GM19372 (cell line): ENCODE results near the gene SERPINA3.
"Not testable (repeated sequence)": the region's sequence is repeated elsewhere in the genome, so short reads cannot be mapped to it uniquely, and the experiment has no call there.

Experiments
- ATAC-seq: cut with Tn5 transposase; IDR thresholded peaks from one replicate; pipeline ENCODE4 v1.9.1; 2021; ENCODE audit warnings: mild to moderate bottlenecking, low read depth, moderate library complexity; ENCODE audit not compliant: unreplicated experiment

The SERPINA3 gene

DNA sequence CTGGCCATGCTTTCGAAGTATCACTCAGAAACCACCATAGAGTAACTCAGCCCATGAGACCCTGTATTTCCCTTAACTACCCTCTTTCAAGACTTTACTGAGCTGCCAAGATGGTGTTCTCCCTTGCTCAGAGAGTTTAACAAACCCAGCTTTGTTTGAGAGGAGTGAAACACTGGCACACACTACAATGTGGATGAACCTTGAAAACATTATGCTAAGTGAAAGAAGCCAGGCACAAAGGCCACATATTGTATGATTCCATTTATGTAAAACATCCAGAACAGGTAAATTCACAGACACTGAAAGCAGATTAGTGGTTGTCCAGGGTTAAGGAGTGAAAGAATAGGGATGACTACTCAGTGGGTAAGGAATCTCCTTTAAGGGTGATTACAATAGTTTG lies 18.9 kb downstream of the SERPINA3 start:
- no peak for ATAC-seq

DNA sequence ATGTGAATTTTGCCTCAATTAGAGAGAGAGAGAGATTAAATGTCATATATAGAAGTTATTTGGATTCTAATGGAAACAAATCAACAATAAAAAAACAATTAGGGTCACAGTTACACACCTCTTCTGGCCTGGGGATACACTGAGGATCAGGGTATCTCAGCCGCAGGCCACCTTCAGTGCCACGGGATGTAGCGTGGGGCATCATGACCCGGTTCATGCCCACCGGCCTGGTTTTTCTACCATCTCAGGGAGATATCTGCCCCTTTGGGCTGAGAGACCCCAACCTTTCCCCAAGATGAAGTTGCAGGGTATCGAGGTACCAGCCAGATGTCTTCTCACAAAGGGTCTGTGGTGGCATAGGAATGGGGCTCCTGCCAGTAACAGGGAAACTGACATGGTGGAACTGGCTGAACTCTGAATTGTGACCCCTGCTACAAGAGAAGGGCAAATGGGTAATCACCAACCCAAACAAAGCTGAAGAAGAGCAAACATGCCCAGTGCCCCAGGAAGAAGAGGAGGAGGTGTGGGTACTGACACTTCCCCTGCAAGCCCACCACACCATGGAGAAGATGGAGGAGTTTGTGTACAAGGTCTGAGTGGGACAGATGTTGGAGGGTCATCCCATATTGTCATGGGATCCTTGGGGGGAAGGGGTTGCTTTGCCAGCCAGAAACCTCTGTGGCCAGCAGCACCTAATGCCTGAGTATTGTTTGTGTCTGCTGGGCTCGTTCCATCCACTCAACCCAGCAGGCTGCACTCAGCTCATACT lies 19.5 kb downstream of the SERPINA3 start:
- ATAC-seq: no peak

DNA sequence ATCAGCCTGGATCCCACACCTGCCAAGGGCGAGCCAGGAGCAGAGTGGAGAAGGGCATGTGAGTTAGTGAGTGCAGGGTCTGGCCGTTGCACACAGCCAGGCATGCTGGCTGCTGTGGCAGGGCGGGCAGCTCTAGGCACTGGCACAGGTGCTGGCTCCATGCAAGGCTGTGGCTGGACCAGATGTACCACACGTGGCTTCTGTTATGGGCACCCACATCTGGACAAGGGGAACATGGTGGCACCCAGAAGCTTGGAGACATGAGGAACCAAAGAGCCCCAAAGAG lies 20.1 kb downstream of the SERPINA3 start:
- no peak for ATAC-seq

DNA sequence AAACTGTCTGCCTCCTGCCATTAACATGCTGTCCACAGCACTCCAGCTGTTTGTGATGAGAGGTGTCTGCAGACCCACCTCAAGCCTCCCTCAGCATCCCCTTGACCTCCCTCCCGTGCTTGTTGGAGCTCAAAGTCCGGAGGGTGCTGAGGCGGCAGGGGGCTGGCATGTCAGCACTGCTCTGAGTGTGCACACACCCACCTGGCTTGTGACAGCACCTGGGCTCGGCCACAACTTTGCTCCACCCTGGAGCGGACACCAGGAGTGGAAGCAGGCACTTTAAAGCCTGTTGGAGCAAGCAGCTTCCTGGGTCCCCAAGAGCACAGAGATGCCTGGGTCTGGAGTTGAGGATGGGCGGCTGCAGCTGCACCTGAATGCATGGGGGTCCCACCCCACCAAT lies 20.9 kb downstream of the SERPINA3 start:
- no peak for ATAC-seq

DNA sequence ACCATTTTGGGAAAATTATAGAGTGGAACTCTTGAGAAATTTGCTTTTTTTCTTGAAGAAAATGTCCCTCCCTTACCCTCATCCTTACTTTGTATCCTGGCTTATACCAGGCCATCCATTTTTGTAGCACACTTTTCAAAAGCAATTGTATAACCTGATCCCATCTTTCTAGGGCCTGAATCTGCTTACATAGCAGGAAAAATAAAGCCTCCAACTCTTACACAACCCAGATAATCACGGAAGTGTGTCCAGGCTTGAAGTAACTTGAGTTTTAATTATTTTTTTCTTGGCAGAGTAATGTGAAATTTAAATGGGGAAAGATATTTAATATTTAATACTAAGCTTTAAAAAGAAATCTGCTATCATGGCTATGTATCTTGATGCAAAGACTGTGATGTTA lies 23.0 kb downstream of the SERPINA3 start:
- ATAC-seq: no peak

DNA sequence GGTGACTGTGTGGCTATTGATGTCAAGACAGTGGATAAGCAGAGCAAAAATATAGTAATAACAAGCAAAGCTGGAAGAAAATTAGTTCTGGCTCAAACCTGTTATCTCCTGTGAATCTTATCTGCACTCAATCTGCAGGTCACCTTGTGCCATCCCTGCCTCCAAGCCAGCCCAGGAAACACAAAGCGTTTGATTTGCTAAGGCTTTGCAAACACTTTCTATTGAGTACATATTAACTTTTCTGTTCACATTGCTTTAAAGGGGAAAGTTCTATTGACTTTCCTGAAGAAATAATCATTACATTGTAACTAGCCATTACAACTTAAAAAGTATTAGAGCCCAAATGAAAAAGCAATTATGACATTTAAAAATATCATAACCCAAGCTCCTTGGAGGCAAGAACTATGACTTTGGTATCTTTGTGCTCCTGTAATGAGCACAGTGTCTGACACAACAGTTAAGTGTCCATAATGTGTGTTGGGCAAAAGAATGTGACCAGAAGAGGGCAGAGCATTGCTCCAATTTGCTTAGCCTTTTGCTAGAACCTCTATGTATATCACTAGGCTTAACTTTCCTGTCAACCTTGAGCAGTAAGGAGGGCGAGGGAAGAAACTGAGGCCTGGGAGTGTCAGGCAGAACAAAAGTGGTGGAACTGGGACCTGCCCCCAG lies 24.7 kb downstream of the SERPINA3 start:
- ATAC-seq: no peak

DNA sequence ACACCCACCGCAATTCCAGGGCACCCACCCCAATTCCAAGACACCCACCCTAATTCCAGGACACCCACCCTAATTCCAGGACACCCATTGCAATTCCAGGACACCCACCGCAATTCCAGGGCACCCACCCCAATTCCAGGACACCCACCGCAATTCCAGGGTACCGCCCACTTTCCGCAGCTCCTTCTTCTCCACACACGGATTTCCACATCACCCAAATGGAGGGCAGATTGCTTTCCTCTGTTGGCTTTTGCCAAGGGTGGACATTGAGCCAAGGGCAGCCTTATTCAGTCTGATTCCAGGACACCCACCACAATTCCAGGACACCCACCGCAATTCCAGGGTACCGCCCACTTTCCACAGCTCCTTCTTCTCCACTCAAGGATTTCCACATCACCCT lies 25.6 kb downstream of the SERPINA3 start:
- ATAC-seq: not testable (repeated sequence)

DNA sequence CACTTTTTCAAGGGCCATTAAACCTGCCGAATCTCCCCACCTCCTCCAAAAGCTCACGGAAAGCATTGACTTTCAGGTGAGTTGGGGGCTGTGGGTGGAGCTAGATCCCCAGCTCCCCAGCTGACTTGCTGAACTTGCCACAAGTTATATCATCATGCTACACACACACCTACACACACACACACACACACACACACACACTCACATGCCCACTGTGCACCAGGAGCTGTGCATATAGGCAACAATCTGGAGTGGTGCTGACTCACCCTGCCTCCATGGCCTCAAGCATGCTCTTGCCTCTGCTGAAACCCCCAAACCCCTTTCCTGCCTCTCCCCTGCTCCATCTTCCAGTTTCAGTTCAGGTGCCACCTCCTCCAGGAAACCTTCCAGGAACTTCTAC lies 26.1 kb downstream of the SERPINA3 start:
- ATAC-seq: no peak

DNA sequence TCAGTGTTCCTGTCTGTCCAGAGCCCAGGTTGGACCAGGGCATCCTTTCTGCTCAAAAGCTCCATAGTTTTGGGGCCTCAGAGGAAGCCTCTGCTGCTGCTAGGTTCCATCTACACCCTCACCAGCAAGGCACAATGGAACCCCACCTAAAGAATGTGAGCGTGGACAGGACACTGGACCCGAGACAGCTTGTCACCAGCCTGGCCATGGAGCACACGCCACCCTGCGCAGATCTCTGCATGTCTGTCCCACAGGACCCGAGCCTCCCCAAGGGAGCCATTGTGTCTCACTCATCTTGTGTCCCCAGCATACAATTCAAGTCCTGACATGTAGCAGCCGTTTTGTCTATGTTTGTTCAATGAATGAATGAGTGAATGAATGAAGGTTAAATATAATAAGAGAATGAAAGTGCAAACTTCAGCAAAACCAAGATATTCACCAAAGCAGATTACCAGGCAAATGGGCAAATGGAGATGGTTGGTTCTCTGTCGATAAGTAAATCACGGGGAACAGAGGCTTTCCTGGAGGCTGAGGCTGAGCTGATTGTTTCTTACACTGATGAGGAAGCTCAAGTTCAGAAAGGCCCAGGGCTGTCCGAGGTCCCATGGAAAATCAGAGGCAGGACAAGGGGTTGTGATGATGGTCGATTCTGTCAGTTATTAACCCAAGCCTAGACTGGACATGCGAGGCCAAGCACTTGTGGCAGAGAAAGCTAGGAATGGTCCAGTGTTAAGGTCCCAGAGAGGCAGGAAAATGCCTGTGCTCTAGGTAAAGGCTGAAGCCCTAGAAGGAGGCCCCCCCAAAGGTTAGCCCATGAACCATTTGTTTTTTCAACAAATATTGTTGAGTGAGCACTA lies 27.0 kb downstream of the SERPINA3 start:
- no peak for ATAC-seq

DNA sequence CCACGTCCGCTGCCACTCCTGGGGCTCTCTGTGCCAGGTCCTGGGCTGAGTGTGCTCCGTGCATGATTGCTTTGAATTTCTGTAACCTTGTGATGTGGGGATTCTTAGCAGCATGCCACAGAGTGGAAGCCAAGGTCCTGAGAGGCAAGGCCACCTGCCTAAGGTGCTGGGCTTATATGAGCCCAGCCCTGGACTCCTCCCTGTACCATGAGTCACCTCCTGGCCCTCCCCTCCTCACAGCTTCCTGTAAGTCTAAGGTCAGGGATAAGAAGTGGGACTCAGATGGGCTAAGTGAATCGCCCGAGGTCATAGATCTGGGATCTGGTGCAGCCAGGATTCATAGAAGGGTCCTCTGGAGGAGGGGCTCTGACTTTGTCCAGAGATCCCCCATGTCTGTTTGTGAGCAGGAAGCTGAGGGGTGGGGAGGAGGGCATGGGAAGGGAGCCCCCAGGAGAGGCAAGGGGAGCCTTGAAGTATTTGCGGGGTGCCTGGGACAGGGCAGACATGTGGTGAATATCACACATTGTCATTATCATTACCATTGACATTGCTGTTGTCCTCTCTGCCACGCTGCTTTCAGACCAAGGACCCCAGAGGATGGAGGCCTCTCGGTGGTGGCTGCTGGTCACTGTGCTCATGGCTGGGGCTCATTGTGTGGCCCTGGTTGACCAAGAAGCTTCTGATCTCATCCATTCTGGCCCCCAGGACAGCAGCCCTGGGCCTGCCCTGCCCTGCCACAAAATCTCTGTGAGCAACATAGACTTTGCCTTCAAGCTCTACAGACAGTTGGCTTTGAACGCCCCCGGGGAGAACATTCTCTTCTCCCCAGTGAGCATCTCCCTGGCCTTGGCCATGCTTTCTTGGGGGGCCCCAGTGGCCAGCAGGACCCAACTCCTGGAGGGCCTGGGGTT lies 28.8 kb downstream of the SERPINA3 start:
- ATAC-seq: no peak

DNA sequence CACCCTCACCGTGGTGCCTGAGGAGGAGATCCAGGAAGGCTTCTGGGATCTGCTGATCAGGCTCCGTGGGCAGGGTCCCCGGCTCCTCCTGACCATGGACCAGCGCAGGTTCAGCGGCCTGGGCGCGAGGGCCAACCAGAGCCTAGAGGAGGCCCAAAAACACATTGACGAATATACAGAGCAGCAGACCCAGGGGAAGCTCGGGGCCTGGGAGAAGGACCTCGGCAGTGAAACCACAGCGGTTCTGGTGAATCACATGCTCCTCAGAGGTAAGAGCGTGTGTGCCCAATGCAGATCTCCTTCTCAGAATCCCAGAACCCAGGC lies 29.4 kb downstream of the SERPINA3 start:
- no peak for ATAC-seq

DNA sequence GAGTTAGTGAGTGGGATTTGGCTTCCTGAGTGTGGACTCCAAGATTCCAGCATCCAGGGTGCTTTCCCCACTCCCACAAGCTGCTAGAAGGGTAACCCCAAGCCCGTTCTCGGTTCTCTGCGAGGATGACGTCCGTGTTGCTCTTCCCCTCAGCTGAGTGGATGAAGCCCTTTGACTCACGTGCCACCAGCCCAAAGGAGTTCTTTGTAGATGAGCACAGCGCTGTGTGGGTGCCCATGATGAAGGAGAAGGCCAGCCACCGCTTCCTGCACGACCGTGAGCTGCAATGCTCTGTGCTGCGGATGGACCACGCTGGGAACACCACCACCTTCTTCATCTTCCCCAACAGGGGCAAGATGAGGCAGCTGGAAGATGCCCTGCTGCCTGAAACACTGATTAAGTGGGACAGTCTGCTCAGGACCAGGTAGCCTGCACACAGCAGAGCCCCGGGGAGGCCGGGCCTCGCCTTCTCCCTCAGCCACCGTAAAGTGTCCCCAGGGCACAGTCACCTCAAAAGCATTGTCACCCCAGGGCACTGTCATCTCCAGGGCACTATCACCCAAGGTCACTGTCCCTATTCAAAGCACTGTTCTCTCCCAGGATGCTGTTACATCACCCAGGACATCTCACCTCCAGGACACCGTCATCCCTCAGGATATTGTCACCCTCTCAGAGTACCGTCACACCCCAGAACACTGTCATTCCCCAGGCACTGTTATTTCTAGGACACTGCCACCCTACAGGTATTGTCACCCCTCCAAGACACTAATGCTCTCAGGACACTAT lies 31.3 kb downstream of the SERPINA3 start:
- ATAC-seq: no peak

DNA sequence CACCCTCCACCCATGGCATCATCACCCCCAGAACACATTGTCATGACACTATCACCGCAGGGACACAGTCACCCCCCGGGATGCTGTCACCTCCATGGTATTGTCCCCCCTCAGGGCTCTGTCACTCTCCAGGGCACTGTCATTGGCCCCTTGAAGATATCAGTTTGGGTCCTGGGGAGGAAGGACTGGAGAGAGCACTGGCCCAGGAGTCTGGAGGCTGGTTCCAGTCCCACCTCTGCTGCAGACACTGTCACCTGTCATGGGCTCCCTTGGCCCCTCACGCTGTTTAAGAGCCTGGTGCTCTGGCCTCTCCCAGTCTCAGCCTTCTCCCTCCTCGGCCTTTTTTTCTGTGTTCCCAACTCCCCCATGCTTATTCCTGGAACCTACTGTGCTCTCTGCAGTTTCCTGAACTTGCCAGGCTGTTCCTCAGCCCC lies 31.9 kb downstream of the SERPINA3 start:
- ATAC-seq: no peak

DNA sequence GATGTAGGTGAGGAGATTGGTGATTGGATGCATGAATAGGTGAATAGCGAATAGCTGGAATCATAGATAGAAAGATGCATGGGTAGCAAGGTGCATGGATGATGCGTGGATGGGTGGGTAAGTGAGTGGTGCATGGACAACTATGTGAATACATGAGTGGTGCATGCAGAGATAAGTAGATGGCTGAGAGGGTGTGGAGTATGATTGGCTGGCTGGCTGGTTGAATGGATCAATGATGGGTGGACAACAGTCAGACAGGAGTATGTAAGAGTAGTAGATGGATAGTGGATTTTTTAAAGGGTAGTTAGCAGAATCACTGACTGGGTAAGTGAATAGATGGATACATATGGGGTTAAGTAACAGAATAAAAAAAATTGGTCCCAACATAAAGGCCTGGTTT lies 33.9 kb downstream of the SERPINA3 start:
- ATAC-seq: no peak

DNA sequence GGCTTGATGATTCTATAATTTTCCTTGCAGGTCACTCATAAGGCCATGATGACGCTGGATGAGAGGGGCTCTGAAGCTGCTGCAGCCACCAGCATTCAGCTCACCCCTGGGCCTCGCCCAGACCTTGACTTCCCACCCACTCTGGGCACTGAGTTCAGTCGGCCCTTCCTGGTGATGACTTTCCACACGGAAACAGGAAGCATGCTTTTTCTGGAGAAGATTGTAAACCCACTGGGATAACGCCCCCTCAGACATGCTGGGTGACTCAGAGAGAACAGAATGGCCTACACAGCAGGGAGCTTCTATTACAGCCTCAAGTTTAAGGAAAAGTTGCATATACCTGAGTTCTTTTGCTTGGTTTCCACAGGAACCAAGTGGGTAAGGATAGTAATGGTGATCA lies 34.3 kb downstream of the SERPINA3 start:
- ATAC-seq: no peak

DNA sequence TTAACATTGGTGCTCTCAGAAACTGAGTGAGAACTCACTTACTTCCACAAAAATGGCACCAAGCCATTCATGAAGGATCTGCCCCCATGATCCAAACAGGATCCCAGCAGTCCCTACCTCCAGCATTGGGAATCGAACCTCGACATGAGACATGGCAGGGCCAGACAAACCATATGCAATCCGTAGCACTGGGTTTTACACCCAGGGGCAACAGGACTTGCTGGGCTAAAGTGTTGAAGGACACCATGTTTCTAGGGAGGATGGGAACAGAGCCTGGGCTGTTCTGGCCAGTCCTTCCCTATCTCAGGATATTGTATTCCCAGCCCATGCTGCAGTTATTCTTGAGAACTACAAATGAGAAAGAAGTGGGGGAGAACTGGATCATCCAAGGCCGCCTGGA lies 36.6 kb downstream of the SERPINA3 start:
- ATAC-seq: no peak

DNA sequence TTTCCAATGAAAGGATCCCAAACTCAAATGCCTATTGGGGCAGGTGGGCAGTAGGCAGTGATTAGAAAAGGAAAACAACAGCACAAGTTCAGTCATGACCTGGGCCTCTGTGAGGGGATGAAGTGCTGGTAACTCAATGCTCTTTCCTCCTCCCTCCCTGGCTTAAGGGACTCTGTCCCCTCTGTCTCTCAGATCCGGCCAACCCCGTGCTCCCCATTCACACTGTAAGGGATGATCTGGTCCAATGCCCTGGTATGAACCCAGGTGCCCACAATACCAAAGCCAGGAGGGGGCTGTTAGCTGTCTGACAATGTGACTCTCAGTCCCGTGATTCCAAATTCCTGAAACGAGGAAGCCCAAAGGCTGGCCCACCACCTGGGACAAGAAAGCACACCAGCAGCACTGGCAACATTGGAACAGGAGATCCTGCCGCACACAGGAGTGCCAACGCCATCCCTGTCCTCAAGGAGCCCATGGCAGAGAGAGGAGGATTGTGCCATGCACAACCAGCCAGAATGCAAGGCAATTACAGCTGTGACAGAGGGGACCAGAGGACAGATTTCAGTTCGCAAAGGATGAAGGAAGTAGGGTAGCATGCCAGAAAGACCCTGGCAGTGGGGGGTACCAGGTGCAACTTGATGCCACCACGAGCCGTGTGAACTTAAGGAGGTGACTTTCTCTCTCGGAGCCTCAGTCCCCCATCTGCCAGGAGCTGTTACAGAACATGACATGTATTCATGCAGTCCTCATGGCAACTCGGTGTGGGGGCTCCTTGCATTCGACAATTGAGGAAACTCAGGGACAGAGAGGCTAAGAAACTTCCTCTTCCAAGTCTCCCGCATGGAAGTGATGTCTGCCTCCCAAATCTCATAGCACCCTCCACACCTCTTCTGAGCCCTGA lies 37.6 kb downstream of the SERPINA3 start:
- no peak for ATAC-seq

DNA sequence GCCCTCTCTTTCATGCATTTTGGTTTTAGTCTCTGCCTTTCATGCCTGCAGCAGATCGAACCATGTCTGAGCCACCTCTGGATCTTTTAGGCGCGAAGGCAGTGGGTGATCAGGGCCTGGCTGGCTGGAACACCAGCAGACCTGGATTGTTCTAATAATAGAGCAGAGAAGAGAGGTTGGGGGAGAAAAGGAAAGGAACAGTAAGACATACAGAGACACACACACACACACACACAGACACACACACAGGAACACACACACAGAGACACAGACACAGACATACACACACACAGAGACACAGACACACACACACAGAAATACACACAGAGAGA lies 38.2 kb downstream of the SERPINA3 start:
- ATAC-seq: no peak
